NCI-H82 treated with DMSO at 0.1 percent for 48 hours (cell line): ENCODE data around the gene FRG2C.
"Not testable (repeated sequence)": the region's sequence is repeated elsewhere in the genome, so short reads cannot be mapped to it uniquely, and the experiment has no call there.

ENCODE experiments used
- DNase-seq: peaks from one replicate; lab custom pipeline; 2025; ENCODE audit not compliant: unreplicated experiment; lab: John Stamatoyannopoulos, UW

FRG2C gene

GRCh38 chr3:75669348-75670297 lies 5.5 kb downstream of the FRG2C start:
- not testable (repeated sequence) for DNase-seq

GRCh38 chr3:75670298-75671286 lies 6.5 kb downstream of the FRG2C start:
- DNase-seq: not testable (repeated sequence)

GRCh38 chr3:75671287-75672139 lies 7.4 kb downstream of the FRG2C start:
- not testable (repeated sequence) for DNase-seq

- not testable (repeated sequence) for DNase-seq
These were observed 8.1 kb downstream of the FRG2C start for GRCh38 chr3:75672140-75672775.

GRCh38 chr3:75683965-75684364 lies 19.8 kb downstream of the FRG2C start:
- DNase-seq: not testable (repeated sequence)

GRCh38 chr3:75687323-75687722 lies 23.2 kb downstream of the FRG2C start:
- DNase-seq: no peak

GRCh38 chr3:75692061-75692460 lies 27.9 kb downstream of the FRG2C start:
- no peak for DNase-seq
